DND-41 (cell line): ENCODE data around the gene TBCA.

Source experiments
- ATAC-seq: fragments of 200-7000 bp; cut with Tn5 transposase; 3 replicates; pipeline ENCODE4 v1.9.1; 2021; ENCODE audit warnings: low read depth; ENCODE audit not compliant: insufficient read depth
- DNase-seq: peaks from one replicate; pipeline ENCODE4 v3.0.0-alpha.2; 2020
- H2AFZ ChIP-seq: 2 replicates; pipeline ENCODE4 v1.6.0; 2012; ENCODE audit warnings: low read depth, low read length
- H3K27ac ChIP-seq: 2 replicates; pipeline ENCODE4 v1.5.1; 2012; ENCODE audit warnings: low read length, inconsistent platforms
- H3K27me3 ChIP-seq: fragments of 200-600 bp; sonication (generic); 2 replicates; pipeline ENCODE4 v1.6.0; 2012; ENCODE audit warnings: low read length, mild to moderate bottlenecking, inconsistent platforms; ENCODE audit not compliant: insufficient read depth, poor library complexity
- H3K36me3 ChIP-seq: 2 replicates; pipeline ENCODE4 v1.5.1; 2012; ENCODE audit warnings: low read length, inconsistent platforms; ENCODE audit not compliant: insufficient read depth
- H3K4me1 ChIP-seq: 2 replicates; pipeline ENCODE4 v1.5.1; 2012; ENCODE audit warnings: mild to moderate bottlenecking, low read length; ENCODE audit not compliant: insufficient read depth
- H3K4me2 ChIP-seq: 2 replicates; pipeline ENCODE4 v1.6.0; 2012; ENCODE audit warnings: mild to moderate bottlenecking, moderate library complexity, low read length, inconsistent platforms; ENCODE audit not compliant: insufficient read depth
- H3K4me3 ChIP-seq, 2 experiments: fragments of 200-600 bp in 1 of 2; shearing (Covaris generic) in 1 of 2; 2 replicates each; pipeline ENCODE4 v1.5.1; 2012 to 2016; ENCODE audit warnings: inconsistent platforms in 2 of 2, low read length in 2 of 2, mild to moderate bottlenecking in 2 of 2, low read depth in 1 of 2, moderate library complexity in 1 of 2
- H3K79me2 ChIP-seq: 2 replicates; pipeline ENCODE4 v1.6.0; 2012; ENCODE audit warnings: low read length, inconsistent platforms; ENCODE audit not compliant: insufficient read depth
- H3K9ac ChIP-seq: 2 replicates; pipeline ENCODE4 v1.6.0; 2012; ENCODE audit warnings: low read depth, mild to moderate bottlenecking, inconsistent platforms, low read length, moderate library complexity
- H3K9me3 ChIP-seq: 2 replicates; pipeline ENCODE4 v1.5.1; 2012; ENCODE audit warnings: low read length, moderate library complexity, mild to moderate bottlenecking, inconsistent platforms; ENCODE audit not compliant: insufficient read depth, severe bottlenecking
- H4K20me1 ChIP-seq: 2 replicates; pipeline ENCODE4 v1.6.0; 2012; ENCODE audit warnings: low read length; ENCODE audit not compliant: insufficient read depth
- EZH2 ChIP-seq: IDR thresholded peaks from 3 replicates; pipeline ENCODE4 v1.6.1; 2012; ENCODE audit warnings: borderline replicate concordance, low read depth, mild to moderate bottlenecking, moderate library complexity, low read length, inconsistent platforms; ENCODE audit not compliant: severe bottlenecking
- TF ChIP-seq, protein P1 (sequence below): IDR thresholded peaks from 2 replicates; pipeline ENCODE4 v1.5.1; 2012; ENCODE audit warnings: borderline replicate concordance, low read length, moderate library complexity, mild to moderate bottlenecking; ENCODE audit not compliant: poor library complexity, severe bottlenecking; ENCODE audit errors: extremely low read depth

Gene TBCA, protein sequence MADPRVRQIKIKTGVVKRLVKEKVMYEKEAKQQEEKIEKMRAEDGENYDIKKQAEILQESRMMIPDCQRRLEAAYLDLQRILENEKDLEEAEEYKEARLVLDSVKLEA

DNA sequence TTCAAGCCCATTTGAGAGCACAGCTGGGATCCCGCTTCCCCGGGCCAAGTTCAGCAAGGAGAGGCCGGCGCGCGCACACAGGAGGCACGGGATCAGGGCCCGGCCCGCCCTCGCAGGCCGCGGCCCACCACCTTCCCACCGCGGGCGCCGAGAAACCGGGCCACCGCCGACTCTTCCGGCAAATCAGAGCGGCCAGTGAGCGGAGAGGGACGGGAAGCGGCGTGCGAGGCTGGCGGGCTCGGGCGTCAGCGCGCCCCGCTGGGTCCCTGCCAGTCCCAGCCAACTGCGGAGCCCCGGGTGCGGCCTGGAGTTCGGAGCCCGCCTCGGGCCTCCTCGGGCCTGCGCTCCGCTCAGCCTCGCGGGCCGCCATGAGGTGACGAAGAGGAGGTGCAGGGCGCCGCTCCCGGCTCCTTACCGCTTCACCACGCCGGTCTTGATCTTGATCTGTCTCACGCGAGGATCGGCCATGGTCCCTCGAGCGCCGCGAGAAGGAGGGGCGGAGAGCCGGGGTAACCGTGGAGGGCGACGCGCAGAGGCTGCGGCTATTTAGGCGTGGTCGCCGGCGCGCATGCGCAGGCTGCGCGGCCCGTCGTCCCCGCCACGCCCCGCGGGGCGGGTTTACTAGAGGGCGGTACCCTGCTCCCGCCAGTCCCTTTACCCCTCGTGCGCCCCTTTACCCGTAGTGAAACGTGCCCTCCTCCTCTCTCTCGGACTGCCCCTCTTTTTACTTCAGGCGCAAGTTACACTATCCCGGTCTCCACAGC is at the start of gene TBCA:
Gene TBCA (minus strand): TSS at position 550 of the 764 bp plus-strand sequence. CDS start 82 bp downstream, at position 468.
- Histone ChIP-seq H2AFZ (peak within 1 kb of the TSS; percentile 89), H3K9ac (peak within 1 kb of the TSS; percentile 85), H3K36me3 (peaks cover 31% of the 10 kb centered on the region), H3K79me2 (peaks cover 52% of the 10 kb centered on the region), H3K4me3 (peak within 1 kb of the TSS; percentile 64 to 67), H4K20me1 (peaks cover 34% of the 10 kb centered on the region), H3K27ac (peak within 1 kb of the TSS; percentile 86), H3K9me3 (no peaks in the 10 kb centered on the region), H3K4me2 (peak within 1 kb of the TSS; percentile 88), H3K4me1 (peaks cover 37% of the 10 kb centered on the region), H3K27me3 (no peaks in the 10 kb centered on the region)
- peak; percentile 89 for ATAC-seq
- DNase-seq: peak; percentile 94
- TF ChIP-seq EZH2: no peak
- TF ChIP-seq, protein P1, sequence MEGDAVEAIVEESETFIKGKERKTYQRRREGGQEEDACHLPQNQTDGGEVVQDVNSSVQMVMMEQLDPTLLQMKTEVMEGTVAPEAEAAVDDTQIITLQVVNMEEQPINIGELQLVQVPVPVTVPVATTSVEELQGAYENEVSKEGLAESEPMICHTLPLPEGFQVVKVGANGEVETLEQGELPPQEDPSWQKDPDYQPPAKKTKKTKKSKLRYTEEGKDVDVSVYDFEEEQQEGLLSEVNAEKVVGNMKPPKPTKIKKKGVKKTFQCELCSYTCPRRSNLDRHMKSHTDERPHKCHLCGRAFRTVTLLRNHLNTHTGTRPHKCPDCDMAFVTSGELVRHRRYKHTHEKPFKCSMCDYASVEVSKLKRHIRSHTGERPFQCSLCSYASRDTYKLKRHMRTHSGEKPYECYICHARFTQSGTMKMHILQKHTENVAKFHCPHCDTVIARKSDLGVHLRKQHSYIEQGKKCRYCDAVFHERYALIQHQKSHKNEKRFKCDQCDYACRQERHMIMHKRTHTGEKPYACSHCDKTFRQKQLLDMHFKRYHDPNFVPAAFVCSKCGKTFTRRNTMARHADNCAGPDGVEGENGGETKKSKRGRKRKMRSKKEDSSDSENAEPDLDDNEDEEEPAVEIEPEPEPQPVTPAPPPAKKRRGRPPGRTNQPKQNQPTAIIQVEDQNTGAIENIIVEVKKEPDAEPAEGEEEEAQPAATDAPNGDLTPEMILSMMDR: peak; percentile 25

DNA sequence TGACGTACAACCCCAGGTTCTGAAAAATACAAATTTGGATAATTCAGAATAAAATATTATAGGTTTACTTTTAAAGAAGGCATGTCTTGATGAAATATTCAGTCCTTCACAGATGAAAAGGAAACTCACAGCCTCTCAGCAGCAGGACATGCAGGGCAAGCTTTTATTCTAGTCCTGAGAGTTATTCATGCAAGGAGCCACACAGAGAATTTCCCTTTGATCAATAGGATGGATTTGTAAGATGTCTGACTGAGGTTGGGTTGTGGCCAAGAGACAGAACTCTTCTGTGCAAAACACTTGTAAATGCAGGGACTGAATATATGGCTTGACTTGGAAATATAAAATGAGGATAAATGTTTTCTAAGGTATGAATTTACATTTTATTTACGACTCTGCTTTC is 48.8 kb upstream of the TBCA start:
- Histone ChIP-seq H3K4me1 (no peaks in the 10 kb centered on the region), H3K36me3 (no peaks in the 10 kb centered on the region), H3K4me2 (no peak overlapping the region), H3K79me2 (no peaks in the 10 kb centered on the region), H4K20me1 (no peaks in the 10 kb centered on the region), H3K9me3 (no peaks in the 10 kb centered on the region), H3K4me3 (no peak overlapping the region), H3K27me3 (no peaks in the 10 kb centered on the region), H3K9ac (no peak overlapping the region), H3K27ac (no peak overlapping the region), H2AFZ (no peak overlapping the region)
- TF ChIP-seq EZH2: no peak
- TF ChIP-seq, protein P1: no peak
- DNase-seq (no peak), ATAC-seq (no peak)

DNA sequence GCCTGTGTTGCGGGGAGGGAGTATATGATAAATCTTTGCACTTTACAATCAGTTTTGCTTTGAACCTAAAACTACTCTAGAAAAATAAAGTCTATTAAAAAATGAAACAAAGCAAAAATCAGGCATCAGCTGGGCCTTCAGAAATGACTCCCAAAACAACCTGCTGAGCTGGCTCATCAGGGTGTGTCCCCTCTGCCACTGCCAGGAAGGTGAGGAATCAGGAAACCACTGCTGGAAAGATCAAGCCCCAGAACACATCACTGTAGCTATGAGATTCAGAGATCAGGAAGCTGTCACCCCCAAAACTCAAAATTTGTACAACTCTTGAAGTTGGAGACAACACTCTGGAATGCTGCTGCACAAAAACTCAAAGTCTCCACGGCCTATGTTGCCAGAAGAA is 40.5 kb upstream of the TBCA start:
- Histone ChIP-seq H3K4me2 (no peak overlapping the region), H3K4me3 (no peak overlapping the region), H3K79me2 (no peaks in the 10 kb centered on the region), H3K4me1 (no peaks in the 10 kb centered on the region), H3K9ac (no peak overlapping the region), H4K20me1 (no peaks in the 10 kb centered on the region), H3K36me3 (no peaks in the 10 kb centered on the region), H3K27ac (no peak overlapping the region), H3K27me3 (no peaks in the 10 kb centered on the region), H3K9me3 (no peaks in the 10 kb centered on the region), H2AFZ (no peak overlapping the region)
- DNase-seq: no peak
- TF ChIP-seq, protein P1: no peak
- TF ChIP-seq EZH2: no peak
- no peak for ATAC-seq
